ENCODE data around the gene GOLT1B.

GOLT1B gene

DNA sequence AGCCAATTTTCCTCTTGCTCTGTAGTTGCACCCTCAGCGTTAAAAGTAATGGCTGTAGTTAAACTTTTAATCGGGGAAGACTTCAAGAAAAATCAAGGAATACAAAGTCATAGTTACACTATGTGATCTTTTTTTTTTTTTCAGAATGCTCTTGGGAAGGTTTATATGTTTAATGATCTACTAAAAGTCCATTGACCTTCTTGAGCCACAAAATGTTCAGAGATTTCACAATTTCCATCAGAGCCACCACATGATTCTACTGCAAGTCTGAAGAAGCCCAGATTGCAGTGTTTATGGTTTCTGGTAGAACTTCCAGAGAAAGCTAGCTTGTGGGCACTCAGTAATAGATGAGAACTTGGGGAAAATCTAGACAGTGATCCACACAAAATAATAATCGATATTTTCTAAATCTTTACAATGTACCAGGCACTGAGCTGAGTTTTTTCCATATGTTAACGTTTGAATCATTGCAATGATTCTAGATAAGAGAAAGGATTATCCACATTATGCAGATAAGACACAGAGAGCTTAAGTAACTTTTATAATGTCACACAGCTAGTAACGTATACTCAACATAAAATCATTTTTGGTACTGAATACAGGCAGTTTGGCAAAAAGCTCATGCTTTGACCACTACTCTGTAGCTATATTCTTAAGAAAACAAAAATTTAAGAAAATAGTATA, 64.8 kb downstream of the GOLT1B start:
- no peak for DNase-seq (ENCODE audit: low read depth in 2 of 2)

DNA sequence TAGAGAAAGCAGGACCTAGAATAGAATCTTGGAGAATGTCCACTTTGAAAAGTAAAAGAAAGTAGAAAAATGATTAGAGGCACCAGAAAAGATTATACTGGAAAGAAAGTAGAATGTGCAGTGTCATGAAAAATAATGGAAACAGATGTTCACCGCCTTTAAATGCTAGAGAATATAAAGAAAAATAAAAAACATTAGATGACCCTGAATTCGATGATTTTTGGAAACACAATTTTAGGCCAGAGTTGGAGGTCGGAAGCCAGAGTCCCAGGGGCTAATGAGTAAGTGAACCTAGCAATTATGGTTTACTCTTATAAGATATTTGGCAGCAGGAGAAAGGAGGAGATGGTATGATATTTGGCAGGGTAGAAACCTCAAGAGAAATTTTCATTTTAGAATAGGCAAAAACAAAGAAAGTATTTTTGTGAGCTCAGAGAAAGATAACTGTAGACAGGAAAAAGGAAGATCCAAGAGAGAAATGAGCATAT, 65.4 kb downstream of the GOLT1B start:
- no peak for DNase-seq (ENCODE audit: low read depth in 2 of 2)
